Neural crest cell (in vitro differentiated cells): ENCODE results near the gene CDH13. TPM values are rescaled to one million over a fixed set of nuclear protein-coding genes. Genes with fewer than 3 reads are reported as not detected.

Source experiments
- DNase-seq: peaks from one replicate; pipeline ENCODE4 v3.0.0; 2021; ENCODE audit warnings: low read depth, mixed read lengths, low spot score
- H3K27ac Mint-ChIP-seq: one replicate; pipeline ENCODE4 v1.8.0; 2021; ENCODE audit warnings: mild to moderate bottlenecking, mixed read lengths; ENCODE audit not compliant: unreplicated experiment
- H3K27me3 Mint-ChIP-seq: 2 replicates; pipeline ENCODE4 v1.8.0; 2021; ENCODE audit warnings: low read depth, mild to moderate bottlenecking, mixed read lengths
- H3K36me3 Mint-ChIP-seq: 2 replicates; pipeline ENCODE4 v1.8.0; 2021; ENCODE audit warnings: low read depth, mild to moderate bottlenecking, mixed read lengths
- H3K4me1 Mint-ChIP-seq: 2 replicates; pipeline ENCODE4 v1.8.0; 2021; ENCODE audit warnings: mixed read lengths
- H3K4me3 Mint-ChIP-seq: one replicate; pipeline ENCODE4 v1.8.0; 2021; ENCODE audit warnings: mild to moderate bottlenecking, mixed read lengths
- H3K9me3 Mint-ChIP-seq: 2 replicates; pipeline ENCODE4 v1.8.0; 2021; ENCODE audit warnings: mixed read lengths
- total RNA-seq: library from RNA; stranded (reverse); gene quantifications from 2 replicates; pipeline ENCODE4 v1.2.1, GENCODE V29; 2021
- TF ChIP-seq, protein P1 (sequence below): fragments of 200-600 bp; sonication (generic); conservative IDR thresholded peaks from 2 replicates; pipeline ENCODE4 v1.5.0; 2021; ENCODE audit warnings: antibody characterized with exemption, mild to moderate bottlenecking

The CDH13 gene
- total RNA-seq, 1 donor from 2014 or later = 1.1 TPM

DNA sequence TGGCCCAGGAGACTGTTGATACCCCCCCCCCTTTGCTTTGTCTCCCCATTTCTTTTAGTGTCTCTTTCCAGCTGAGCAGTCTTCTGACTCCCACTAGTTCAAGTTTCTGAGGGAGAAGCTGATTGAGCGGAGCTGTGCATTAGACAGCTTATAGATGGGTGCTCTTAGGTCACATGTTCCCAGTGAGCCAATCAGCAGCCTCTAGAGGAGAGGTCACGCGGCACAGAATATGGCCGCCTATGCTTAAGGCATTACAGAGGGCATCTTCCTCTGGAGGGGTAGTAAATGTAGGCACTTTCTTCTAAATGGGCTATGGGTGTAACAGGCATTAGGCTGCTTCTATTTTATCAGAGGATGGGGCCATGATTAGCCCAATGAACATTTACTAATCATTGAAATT, 131.6 kb downstream of the CDH13 start:
- no peaks in the 10 kb centered on the region for H3K4me1 Mint-ChIP-seq
- DNase-seq = no peak
- H3K27ac Mint-ChIP-seq = no peak overlapping the region
- no peaks in the 10 kb centered on the region for H3K36me3 Mint-ChIP-seq
- no peaks in the 10 kb centered on the region for H3K27me3 Mint-ChIP-seq
- TF ChIP-seq, protein P1, sequence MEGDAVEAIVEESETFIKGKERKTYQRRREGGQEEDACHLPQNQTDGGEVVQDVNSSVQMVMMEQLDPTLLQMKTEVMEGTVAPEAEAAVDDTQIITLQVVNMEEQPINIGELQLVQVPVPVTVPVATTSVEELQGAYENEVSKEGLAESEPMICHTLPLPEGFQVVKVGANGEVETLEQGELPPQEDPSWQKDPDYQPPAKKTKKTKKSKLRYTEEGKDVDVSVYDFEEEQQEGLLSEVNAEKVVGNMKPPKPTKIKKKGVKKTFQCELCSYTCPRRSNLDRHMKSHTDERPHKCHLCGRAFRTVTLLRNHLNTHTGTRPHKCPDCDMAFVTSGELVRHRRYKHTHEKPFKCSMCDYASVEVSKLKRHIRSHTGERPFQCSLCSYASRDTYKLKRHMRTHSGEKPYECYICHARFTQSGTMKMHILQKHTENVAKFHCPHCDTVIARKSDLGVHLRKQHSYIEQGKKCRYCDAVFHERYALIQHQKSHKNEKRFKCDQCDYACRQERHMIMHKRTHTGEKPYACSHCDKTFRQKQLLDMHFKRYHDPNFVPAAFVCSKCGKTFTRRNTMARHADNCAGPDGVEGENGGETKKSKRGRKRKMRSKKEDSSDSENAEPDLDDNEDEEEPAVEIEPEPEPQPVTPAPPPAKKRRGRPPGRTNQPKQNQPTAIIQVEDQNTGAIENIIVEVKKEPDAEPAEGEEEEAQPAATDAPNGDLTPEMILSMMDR = no peak
- no peaks in the 10 kb centered on the region for H3K9me3 Mint-ChIP-seq
- no peak overlapping the region for H3K4me3 Mint-ChIP-seq

DNA sequence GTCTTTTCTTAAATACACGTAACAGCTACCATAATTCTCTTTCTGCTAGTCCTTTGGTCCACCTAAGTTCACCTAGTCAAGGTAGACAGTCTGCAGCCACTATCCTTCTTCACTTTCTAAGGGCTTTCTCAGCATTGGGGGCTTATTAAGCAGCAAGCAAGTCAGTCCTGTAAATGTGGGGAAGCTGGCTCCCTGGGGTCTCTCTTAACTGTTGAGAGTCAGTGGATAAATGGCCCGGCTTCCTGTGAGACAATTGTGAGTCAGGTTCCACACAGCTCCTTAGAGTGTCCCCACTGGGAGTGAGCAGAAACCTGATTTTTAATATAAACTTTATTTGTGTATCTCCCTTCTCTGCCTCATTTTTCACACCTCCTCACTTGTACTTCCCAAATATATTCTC, 132.1 kb downstream of the CDH13 start:
- no peaks in the 10 kb centered on the region for H3K27me3 Mint-ChIP-seq
- TF ChIP-seq, protein P1 = no peak
- no peaks in the 10 kb centered on the region for H3K9me3 Mint-ChIP-seq
- no peaks in the 10 kb centered on the region for H3K36me3 Mint-ChIP-seq
- H3K27ac Mint-ChIP-seq = no peak overlapping the region
- no peaks in the 10 kb centered on the region for H3K4me1 Mint-ChIP-seq
- no peak overlapping the region for H3K4me3 Mint-ChIP-seq
- DNase-seq = no peak

DNA sequence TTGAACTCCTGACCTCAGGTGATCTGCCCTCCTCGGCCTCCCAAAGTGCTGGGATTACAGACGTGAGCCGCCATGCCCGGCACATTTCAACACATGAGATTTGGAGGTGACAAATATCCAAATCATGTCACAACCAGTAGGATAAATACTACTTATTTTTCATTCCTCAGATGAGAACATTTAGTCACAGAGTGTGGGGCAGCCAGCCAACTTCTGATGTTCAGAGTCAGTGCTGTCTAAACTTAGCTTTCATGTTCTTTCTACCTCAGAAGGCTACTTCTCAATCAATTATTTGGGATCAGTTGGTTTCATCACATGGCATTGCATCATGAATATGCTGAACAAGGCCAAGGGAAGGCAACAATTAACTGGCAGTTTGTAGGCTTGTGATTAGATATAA, 134.5 kb downstream of the CDH13 start:
- no peak for DNase-seq
- Mint-ChIP-seq H3K27me3 (no peaks in the 10 kb centered on the region), H3K9me3 (no peaks in the 10 kb centered on the region), H3K4me1 (no peaks in the 10 kb centered on the region), H3K36me3 (no peaks in the 10 kb centered on the region), H3K4me3 (no peak overlapping the region), H3K27ac (no peak overlapping the region)
- TF ChIP-seq, protein P1 = no peak

DNA sequence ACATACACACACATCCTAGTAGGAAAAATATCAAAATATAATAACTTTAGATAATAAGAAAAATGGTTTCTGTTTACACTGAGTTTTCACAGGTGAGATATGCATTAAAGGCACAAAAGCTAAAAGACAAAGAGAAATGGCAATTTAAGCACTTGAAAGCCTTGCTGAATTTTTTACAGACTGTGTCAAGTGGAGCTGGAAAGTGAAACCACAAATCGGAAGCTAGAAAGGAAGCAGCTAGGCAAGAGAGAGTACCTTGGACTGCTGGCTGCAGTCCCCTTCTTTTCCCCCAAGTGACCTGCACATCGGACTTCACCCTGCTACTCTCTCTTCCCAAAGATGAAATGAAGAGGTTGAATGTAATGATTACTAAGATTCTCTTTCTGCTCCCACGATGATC, 135.1 kb downstream of the CDH13 start:
- Mint-ChIP-seq H3K36me3 (no peaks in the 10 kb centered on the region), H3K9me3 (no peaks in the 10 kb centered on the region), H3K27ac (no peak overlapping the region), H3K4me1 (no peaks in the 10 kb centered on the region), H3K27me3 (peaks cover under 1% of the 10 kb centered on the region), H3K4me3 (no peak overlapping the region)
- TF ChIP-seq, protein P1 = no peak
- no peak for DNase-seq

DNA sequence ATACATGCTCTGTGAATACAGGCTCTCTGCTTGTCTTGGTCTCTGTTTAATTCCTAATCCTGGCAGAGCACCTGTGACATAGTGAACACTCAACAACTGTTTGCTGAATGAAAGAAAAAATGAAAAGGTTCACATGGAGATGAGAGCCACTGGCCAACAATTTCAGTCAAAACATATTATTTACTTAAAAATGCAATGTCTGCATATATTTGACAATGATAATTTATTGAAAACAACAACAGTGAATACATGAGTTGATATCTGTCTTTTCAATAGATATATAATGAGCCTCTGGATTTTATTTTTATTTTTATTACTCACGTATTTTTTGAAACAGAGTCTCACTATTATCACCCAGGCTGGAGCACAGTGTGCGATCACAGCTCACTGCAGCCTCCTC, 136.6 kb downstream of the CDH13 start:
- Mint-ChIP-seq H3K4me1 (no peaks in the 10 kb centered on the region), H3K4me3 (no peak overlapping the region), H3K27me3 (peaks cover 2% of the 10 kb centered on the region), H3K36me3 (no peaks in the 10 kb centered on the region), H3K27ac (no peak overlapping the region), H3K9me3 (no peaks in the 10 kb centered on the region)
- DNase-seq = no peak
- TF ChIP-seq, protein P1 = no peak

DNA sequence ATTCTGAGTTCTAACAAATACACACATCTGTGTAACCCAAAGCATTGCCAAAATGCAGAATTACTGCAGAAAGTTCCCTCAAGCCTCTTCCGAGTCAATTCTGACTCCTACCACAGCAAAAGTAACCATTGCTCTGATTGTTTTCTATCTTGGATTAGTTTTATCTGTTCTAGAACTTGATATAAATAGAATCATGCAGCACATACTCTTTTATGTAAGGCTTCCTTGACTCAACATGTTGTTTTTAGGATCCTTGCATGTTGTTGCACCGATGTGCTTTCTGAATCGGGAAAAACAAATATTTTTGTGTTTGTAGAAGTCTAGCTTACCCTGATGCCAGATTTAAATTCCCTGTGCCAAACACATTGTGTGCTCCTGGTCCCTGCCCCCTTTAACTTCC, 140.4 kb downstream of the CDH13 start:
- Mint-ChIP-seq H3K4me1 (no peaks in the 10 kb centered on the region), H3K36me3 (no peaks in the 10 kb centered on the region), H3K27ac (no peak overlapping the region), H3K4me3 (no peak overlapping the region), H3K9me3 (no peaks in the 10 kb centered on the region), H3K27me3 (peaks cover 4% of the 10 kb centered on the region)
- TF ChIP-seq, protein P1 = no peak
- no peak for DNase-seq
